NCI-H2196 treated with DMSO at 0.1 percent for 48 hours (cell line): ENCODE results near the gene KCNK1.

Experiments
- DNase-seq: peaks from one replicate; lab custom pipeline; 2025; ENCODE audit not compliant: unreplicated experiment; lab: John Stamatoyannopoulos, UW

KCNK1 gene

DNA sequence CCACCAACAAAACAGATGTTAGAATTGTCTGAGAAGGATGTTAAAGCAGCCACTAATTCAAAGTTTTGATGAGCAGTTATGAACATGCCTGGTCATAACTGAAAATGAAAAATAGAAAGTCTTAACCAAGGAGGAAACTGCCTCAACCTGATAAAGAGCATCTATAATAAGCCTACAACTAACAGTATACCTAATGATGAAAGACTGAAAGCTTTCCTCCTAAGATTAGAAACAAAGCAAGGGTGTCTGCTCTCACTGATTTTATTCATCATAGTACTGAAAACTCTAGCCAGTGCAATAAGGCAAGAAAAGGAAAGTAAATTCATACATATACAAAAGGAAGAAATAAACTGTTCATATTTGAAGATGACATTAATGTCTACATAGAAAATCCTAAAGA, 82.0 kb downstream of the KCNK1 start:
- no peak for DNase-seq

DNA sequence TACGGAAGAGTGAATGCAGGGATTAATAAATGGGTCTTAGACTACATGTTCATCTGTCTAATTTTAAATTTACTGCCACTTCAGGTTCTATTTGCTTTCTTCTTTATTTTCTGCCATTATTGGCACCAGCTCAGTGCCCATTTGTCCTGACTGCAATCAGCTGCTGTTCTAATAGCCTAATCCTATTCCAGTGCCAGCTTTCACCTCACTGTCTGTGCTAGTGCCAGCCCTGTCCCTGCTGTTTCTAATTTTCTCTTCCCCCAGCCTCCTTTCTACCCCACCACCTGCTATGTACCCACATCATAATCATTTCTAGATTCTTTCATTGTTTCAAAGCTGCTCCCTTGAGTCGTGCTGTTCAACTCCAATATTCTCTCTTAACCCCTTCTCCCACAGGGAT, 86.4 kb downstream of the KCNK1 start:
- DNase-seq, result peak; percentile 10

DNA sequence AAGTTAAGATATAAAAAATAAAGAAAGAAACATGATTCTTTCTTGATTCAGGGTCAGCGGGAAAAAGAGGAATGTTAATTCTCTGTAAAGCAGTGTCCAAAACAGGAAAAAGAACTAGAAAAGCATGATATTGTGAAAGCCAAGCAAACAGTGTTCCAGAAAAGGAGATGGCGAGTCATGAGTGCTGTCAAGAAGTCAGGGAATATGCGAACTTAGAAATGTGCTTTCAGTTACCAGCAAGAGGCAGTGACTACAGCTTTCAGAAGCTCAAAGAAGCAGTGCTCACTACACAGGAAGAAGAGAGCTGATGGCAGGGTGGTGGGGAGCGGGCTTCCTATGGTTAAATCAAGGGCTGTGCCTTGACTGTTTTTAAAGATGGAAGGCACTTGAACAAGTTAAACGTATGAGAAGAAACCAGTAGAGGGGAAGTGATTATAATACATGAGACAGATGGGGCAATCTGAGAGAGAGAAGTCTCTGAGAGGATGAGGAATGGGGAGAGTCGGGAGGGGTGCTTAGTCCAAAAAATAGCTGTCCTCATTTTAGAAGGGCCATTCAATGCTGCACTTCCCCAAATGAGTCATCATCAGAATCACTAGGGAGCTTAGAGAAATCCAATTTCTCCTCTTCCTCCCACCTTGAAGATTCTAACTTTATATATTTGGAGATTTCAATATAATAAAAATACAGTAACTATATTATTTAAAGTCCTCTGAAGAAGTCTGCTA, 90.4 kb downstream of the KCNK1 start:
- DNase-seq, result no peak

DNA sequence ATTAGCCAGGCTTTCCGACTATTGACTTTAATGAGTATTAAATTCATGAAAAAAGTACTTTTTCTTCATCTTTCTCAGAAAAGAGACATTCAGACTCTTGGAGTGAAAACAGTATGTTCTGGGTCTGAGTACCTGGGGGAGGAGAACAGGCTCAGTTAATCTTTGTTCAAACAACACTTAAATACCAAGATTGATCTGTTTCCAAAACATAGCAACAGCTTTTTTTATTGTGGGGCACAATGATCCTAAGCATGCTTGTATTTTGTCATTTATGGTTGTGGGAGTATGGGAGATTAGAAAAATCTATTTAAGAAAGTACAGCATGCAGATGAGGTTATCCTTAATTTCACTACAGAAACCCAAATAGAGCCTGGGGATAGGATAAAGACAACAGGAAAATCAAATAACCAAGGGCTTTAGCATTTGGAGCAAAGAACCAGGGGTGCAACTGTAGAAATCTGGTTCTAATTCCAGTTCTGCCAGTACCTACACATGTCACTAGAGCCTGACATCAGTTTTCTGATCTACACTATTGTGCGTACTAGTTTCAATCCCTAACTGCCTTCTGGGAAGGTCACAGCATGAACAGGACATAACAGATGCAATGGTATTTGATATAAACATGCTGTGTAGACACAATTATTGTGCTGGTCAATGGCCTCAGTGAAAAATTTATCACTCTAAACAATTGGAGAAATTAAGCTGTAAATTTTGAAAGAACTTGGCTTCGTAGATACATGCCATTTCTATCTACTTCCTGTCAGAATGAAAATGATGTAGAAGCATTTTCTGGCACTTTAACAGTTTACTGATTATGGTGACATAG, 91.2 kb downstream of the KCNK1 start:
- no peak for DNase-seq

DNA sequence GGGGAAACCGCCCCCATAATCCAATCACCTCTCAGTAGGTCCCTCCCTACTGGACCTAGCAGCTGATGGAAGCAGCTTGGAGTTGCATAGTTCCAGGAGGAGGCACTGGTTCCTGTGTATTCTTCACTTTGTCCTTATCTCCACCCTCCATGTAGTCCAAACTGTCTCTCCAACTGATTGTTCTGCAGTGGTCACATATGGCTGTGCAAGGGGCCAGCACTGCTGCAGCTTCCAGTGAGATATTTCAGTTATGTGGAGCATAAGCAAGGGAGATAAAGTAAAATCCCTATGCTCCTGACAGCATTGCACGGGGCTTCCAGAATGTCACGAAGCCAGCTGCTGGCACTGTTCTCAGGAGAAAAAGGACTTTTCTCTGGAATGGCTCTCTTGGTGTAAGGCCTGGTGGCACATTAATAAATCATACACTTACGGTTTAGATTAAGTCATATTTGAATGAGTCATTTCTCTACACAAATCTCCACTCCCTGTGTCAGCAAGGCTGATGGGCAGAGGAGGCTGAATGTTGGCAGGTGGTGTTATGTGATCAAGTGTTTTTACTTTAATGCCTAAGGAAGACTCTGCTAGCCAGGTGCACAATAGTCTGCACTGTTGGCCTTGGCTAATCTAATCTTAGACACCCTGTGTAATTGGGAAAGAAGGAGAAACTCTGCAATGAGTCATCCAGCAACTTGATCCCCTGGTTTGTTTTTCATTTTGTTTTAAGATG, 93.4 kb downstream of the KCNK1 start:
- DNase-seq, result peak; percentile 21

DNA sequence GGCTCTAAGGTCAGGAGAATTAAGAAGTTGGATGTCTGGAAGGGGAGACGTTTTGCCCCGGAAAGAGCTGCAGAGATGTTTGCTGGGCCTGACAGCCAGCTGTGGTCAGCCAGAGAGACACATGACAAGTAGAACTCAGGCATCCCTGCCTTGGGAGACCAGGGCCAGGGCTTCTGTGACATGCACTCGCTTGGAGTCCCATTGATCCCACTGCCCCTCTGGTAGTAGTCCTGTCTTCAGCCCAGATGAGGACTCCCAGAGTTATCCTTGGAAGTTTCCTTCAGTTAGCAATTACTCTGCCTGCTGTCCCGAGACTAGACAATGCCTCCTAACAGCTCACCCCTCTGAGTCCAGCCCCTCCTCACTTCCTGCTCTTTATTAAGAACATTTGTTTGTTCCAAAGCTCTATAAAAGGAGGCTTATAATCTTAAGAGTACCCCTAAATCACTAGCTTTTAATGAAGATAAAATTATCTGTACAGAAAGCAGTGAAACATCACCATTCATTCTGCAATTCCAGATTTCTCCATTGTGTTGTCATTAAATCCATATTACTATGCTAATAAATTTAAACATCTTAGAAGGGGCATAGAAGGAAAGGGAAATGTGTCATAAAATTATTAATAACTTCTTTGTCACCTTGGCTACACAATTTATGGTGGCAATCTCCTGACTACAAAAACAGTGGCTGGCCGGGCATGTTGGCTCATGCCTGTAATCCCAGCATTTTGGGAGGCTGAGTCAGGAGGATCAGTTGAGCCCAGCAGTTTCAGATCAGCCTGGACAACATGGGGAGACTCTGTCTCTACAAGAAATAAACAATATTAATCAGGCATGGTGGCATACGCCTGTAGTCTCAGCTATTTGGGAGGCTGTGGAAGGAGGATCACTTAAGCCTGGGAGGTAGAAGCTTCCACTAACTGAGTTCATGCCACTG, 94.2 kb downstream of the KCNK1 start:
- no peak for DNase-seq

DNA sequence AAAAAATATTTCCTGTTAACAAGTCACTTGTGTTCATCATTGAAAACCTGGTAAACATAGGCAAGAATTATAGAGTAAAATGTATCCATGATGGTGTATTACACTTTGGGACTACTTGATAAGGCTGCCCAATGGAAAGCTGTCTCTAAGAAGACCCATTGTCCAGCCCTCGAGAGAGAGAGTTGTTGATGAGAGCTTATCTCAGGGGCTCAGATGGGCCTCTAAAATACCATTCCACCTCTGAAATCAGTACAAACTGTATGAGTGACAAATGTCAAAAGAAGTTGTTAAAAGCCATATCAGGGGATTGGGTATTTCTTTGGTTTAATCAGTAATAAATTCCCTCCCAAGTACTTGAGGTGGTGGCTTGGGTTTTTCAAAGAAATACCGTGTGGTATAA, 96.1 kb downstream of the KCNK1 start:
- DNase-seq, result no peak

DNA sequence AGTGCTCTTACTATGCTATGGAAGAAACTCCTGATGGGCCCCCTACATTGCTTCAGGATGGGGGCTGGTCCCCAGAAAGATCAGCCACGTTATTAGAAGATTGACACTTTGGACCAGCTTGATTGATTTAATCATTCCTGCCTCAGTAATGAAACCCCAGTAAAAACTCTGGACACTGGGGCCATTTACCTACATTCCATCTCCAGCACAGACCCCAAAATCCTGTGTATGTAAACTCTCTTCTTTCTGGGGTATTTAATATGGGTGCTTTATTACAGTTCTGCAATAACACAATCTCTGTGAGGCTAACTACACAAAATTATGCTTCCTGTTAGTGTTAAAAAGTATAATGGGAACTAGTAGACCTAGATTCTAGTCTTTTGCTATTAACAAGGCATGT, 96.6 kb downstream of the KCNK1 start:
- no peak for DNase-seq

DNA sequence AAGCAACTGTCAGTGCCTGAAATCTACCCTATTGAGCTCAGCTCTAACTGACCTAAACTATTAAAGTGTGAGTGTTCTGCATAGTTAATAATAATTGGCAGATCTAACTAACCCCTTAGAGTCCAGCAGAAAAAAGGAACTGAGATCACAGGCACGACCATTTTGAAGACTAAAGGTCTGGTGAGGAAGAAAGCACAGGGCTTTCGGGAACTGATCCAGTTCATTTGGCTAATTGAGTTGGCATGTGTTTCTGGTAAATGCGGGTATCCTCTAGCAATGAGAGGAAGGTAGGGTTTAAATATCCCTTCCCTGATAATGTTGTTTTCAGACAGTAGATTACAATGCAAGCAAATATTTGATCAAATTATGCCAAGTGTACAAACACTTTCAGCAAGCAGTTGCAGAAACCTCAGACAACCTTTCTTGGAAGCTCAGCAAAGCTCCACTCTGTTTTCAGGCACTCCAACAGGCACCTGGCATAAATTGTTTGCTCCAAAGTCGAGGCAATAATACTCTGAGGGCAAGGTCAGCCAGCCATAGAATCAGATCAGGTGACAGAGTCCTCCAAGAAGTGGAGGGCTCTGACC, 100.8 kb downstream of the KCNK1 start:
- DNase-seq, result peak; percentile 87

DNA sequence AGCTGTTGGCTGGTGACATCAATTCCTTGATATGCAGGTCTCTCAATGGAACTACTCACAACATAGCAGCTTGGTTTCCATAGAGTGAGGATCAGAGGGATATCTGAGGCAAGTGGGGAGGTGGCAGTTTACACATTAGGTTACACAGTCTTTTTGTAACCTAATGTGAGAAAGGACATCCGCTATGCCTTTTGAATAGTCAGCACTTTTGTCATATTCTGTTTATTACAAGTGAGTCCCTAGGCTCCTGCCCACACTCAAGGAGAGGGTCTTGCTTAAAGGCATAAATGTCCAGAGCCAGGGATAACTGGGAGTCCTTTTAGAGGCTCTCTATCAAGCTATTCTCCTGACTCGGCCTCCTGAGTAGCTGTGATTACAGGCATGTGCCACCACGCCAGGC, 104.2 kb downstream of the KCNK1 start:
- no peak for DNase-seq

DNA sequence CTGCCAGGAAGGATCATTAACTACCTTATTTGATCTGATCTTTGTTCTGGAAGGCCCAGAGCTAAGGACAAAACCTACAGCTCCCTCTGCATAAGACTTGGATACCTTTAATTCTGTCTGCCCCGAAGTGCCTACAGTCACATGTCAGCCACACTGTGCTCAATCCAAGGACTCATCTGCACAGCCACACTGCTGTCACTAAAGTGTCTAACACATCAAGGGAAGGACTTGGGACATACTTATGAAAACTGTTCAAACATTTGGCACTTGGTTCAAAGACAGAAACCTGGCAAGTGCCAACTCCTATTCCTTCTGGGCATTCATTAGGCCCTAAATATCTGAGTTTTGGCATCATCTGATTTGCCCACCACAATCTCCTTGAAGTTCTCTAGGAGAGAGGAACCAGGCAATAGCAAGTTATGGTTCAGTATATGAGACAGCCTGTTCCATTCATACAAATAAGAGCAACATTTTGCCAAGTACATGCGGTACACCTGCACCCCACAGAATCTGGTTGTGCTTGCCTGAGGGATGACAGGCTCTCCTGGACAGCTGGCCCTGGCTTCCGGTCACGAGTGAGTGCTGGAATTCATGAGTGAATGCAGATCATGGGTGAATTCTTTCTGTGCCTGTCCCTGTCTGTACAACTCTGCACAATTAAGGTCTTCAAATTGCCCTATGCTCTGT, 105.9 kb downstream of the KCNK1 start:
- DNase-seq, result no peak

DNA sequence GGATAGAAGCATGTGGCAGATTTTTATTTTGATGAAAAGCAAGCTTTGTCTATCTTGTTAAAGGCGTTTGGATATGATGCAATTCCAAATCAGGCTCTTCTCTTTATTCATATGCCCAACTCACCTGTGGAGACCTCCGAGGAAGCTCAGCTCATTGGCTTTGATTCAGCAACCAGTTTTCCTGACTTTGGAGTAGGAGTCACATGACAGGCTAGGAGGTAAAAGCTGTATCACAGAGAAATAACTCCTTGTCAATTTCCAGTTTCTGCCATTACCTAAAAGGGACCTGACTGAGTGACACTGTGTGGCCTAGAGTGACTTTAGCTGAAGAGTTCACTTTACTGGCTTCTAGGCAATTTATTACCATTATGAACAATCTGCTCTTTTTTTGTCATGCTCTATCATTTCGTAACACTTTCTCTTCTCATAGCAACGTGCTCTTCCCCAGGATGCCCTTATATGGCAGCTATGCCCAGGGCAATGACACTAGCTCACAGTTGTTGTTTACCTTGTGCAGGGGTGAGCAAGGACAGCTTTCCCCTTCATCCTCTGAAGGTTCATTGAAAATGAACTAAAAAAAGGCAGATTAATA, 107.2 kb downstream of the KCNK1 start:
- no peak for DNase-seq
